SK-N-MC (cell line): Measurements from ENCODE around the gene LAMA5.

Experiments used
- EZH2 ChIP-seq: fragments of 200-600 bp; sonication (generic); IDR thresholded peaks from one replicate; pipeline ENCODE4 v1.6.1; 2017; ENCODE audit warnings: antibody characterized with exemption
- FOXP2 ChIP-seq: optimal IDR thresholded peaks from 2 replicates; pipeline ENCODE3; 2011; ENCODE audit warnings: mild to moderate bottlenecking, moderate library complexity; ENCODE audit not compliant: insufficient read depth; ENCODE audit errors: extremely low read length, control extremely low read depth
- POLR2AphosphoS5 ChIP-seq: IDR thresholded peaks from 2 replicates; pipeline ENCODE4 v1.6.1; 2012; ENCODE audit warnings: mild to moderate bottlenecking, low read depth, low read length, borderline replicate concordance

- TF ChIP-seq POLR2AphosphoS5 = no peak
- no peak for TF ChIP-seq EZH2
- no peak for TF ChIP-seq FOXP2
Measured at GRCh38 chr20:62301773-62302340, 65.3 kb downstream of the LAMA5 start.
